Stimulated activated CD8-positive, alpha-beta memory T cell treated with anti-CD3 and anti-CD28 coated beads, Interleukin-15, amount 100 ng/mL, for 24 hours (primary cell): ENCODE measurements around the gene GPATCH4.

Experiments used
- DNase-seq: peaks from one replicate; pipeline ENCODE4 v3.0.0-alpha.2; 2020; ENCODE audit warnings: low read depth

GPATCH4 gene

GRCh38 chr1:156547434-156547833 lies 53.8 kb downstream of the GPATCH4 start:
- no peak for DNase-seq

GRCh38 chr1:156546267-156546666 lies 55.0 kb downstream of the GPATCH4 start:
- DNase-seq = no peak

GRCh38 chr1:156544592-156545102 lies 56.6 kb downstream of the GPATCH4 start:
- DNase-seq = no peak
